HepG2 (cell line): ENCODE data around the gene SLC7A10. TPM values are rescaled to one million over a fixed set of nuclear protein-coding genes. Genes with fewer than 3 reads are reported as not detected.

Source experiments
- ATF7-NPFF ChIP-seq: sonication (generic); formaldehyde crosslinking; IDR thresholded peaks from 2 replicates; pipeline ENCODE4 v1.8.1; 2023; ENCODE audit warnings: mild to moderate bottlenecking, low read depth, missing genetic modification reagents, moderate library complexity
- EEA1 ChIP-seq: sonication (generic); formaldehyde crosslinking; IDR thresholded peaks from 2 replicates; pipeline ENCODE4 v1.5.1; 2020; ENCODE audit warnings: mild to moderate bottlenecking, missing genetic modification reagents, borderline replicate concordance
- EHMT2 ChIP-seq: fragments of 200-600 bp; sonication (generic); IDR thresholded peaks from 2 replicates; pipeline ENCODE4 v1.7.0; 2017; ENCODE audit warnings: antibody characterized with exemption, low read depth, low read length, borderline replicate concordance
- FOXO4 ChIP-seq: sonication (generic); formaldehyde crosslinking; conservative IDR thresholded peaks from 2 replicates; pipeline ENCODE4 v1.8.1; 2023; ENCODE audit warnings: missing genetic modification reagents
- MXD3 ChIP-seq: IDR thresholded peaks from 2 replicates; pipeline ENCODE4 v1.6.1; 2016; ENCODE audit warnings: mild to moderate bottlenecking, missing biosample characterization, missing genetic modification reagents
- PREB ChIP-seq: sonication (generic); formaldehyde crosslinking; IDR thresholded peaks from 2 replicates; pipeline ENCODE4 v1.4.0; 2020; ENCODE audit warnings: missing genetic modification reagents
- ZMYM2 ChIP-seq: sonication (generic); formaldehyde crosslinking; IDR thresholded peaks from 2 replicates; pipeline ENCODE4 v1.8.0; 2022; ENCODE audit warnings: mild to moderate bottlenecking, missing genetic modification reagents
- ZNF274 ChIP-seq: sonication (generic); formaldehyde crosslinking; IDR thresholded peaks from 2 replicates; pipeline ENCODE4 v1.5.1; 2020; ENCODE audit warnings: mild to moderate bottlenecking, missing genetic modification reagents
- ZNF550 ChIP-seq: sonication (generic); formaldehyde crosslinking; IDR thresholded peaks from 2 replicates; pipeline ENCODE4 v1.4.0; 2020; ENCODE audit warnings: mild to moderate bottlenecking, missing genetic modification reagents, borderline replicate concordance
- ZNF557 ChIP-seq: sonication (generic); formaldehyde crosslinking; IDR thresholded peaks from 2 replicates; pipeline ENCODE4 v1.4.0; 2020; ENCODE audit warnings: missing genetic modification reagents
- ZNF788 ChIP-seq: sonication (generic); formaldehyde crosslinking; IDR thresholded peaks from 2 replicates; pipeline ENCODE4 v1.5.0; 2020; ENCODE audit warnings: mild to moderate bottlenecking, missing genetic modification reagents, borderline replicate concordance
- ZNF883 ChIP-seq: sonication (generic); formaldehyde crosslinking; IDR thresholded peaks from 2 replicates; pipeline ENCODE4 v1.5.1; 2020; ENCODE audit warnings: mild to moderate bottlenecking, missing genetic modification reagents; ENCODE audit errors: not compliant biosample characterization
- polyA plus RNA-seq, 8 experiments: library from polyadenylated mRNA; depleted of rRNA in 3 of 8; stranded (reverse) in 7 of 8; unstranded in 1 of 8; fragments of >200 nt; fragmentation: Illumina TruSeq in 4 of 8; extraction: Trizol in 4 of 8; gene quantifications; 2 replicates each; pipeline versions ENCODE4 v1.2.1 to v1.2.3, GENCODE V29; 2011 to 2016; ENCODE audit warnings: low read depth in 4 of 8, missing spikeins in 1 of 8, mixed read lengths in 1 of 8; ENCODE audit not compliant: insufficient read depth in 1 of 8
- total RNA-seq, 5 experiments: library from RNA; depleted of rRNA; stranded (reverse); fragments of >200 nt; fragmentation: Illumina TruSeq; extraction: Trizol; gene quantifications; 2 replicates each; pipeline ENCODE4 v1.2.3, GENCODE V29; 2016; ENCODE audit warnings: low read depth in 1 of 5
- TF ChIP-seq, protein P1 (sequence below): sonication (generic); formaldehyde crosslinking; IDR thresholded peaks from 2 replicates; pipeline ENCODE4 v1.4.0; 2020; ENCODE audit warnings: missing genetic modification reagents
- TF ChIP-seq, protein P2 (sequence below): sonication (generic); formaldehyde crosslinking; IDR thresholded peaks from 2 replicates; pipeline ENCODE4 v1.5.1; 2020; ENCODE audit warnings: missing genetic modification reagents, mild to moderate bottlenecking, borderline replicate concordance
- TF ChIP-seq, protein P3 (sequence below): sonication (generic); formaldehyde crosslinking; conservative IDR thresholded peaks from 2 replicates; pipeline ENCODE4 v1.4.0; 2020; ENCODE audit warnings: mild to moderate bottlenecking, missing genetic modification reagents, moderate library complexity
- TF ChIP-seq, protein P4 (sequence below): IDR thresholded peaks from 2 replicates; pipeline ENCODE4 v1.6.1; 2016; ENCODE audit warnings: low read depth, control low read depth

Gene SLC7A10
- total and polyA plus RNA-seq, 2 of the 13 experiments (the other 11 are each of a cell fraction or from before 2014, with no cell fraction given), result 1.1 to 2.2 TPM

DNA sequence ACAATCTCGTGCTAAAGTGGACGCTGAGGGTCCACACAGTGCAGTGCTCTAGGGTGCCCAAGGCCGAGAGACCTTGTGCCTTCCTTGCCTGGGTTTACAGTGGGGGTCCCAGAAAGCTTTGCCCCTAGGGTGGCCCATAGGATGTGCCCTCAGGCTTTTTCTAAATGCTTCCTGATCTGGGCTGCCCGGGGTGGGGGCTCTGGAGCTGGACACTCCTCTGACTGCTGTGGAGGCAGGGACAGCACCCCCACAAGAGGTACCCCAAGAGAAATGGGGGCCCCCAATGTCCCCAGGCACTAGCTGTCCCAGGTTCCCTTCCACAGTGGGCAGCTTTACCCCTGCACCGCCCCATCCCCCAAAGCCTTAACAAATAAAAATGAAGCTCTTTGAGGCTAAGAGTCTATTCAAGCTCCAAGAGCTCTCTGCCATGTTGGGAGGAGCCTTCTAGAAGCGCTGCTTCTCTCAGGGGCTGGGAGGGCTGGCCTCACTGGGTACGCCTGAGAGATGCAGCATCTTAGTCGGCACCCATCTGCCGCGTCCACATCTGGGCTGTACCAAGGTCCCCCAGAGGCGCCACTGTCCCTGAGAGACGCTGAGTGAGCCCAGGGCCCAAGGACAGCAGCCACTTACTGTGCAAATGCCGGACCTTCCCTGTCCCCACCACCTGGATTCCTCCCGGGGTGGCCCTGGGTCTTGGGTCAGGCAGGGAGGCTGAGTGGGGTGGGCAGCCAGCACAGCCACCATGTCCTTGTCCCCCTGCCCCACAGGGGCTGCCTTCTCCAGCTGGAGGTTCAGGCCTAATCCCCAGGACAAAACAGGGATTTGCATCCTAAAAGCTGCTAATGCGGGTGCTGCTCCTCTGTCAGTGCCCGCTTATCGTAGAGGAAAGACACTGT is 49.3 kb upstream of the SLC7A10 start (continued):
- TF ChIP-seq ZNF550 (CRISPR knock-in tag) (0 out of 2 replicates have a peak, but pooled peaks have one; percentile 18), ZNF883 (CRISPR knock-in tag) (no peak), EEA1 (no peak), ZNF788 (0 out of 2 replicates have a peak, but pooled peaks have one; percentile 16), ZNF274 (CRISPR knock-in tag) (no peak), PREB (no peak), ZMYM2 (CRISPR knock-in tag) (no peak), ATF7-NPFF (CRISPR knock-in tag) (peak; percentile 30; the same call in 1 of the 2 replicates), MXD3 (CRISPR knock-in tag) (0 out of 2 replicates have a peak, but pooled peaks have one; percentile 16), ZNF557 (no peak), FOXO4 (no peak), EHMT2 (no peak)
- TF ChIP-seq, protein P1, sequence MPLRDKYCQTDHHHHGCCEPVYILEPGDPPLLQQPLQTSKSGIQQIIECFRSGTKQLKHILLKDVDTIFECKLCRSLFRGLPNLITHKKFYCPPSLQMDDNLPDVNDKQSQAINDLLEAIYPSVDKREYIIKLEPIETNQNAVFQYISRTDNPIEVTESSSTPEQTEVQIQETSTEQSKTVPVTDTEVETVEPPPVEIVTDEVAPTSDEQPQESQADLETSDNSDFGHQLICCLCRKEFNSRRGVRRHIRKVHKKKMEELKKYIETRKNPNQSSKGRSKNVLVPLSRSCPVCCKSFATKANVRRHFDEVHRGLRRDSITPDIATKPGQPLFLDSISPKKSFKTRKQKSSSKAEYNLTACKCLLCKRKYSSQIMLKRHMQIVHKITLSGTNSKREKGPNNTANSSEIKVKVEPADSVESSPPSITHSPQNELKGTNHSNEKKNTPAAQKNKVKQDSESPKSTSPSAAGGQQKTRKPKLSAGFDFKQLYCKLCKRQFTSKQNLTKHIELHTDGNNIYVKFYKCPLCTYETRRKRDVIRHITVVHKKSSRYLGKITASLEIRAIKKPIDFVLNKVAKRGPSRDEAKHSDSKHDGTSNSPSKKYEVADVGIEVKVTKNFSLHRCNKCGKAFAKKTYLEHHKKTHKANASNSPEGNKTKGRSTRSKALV, result no peak
- TF ChIP-seq, protein P2, sequence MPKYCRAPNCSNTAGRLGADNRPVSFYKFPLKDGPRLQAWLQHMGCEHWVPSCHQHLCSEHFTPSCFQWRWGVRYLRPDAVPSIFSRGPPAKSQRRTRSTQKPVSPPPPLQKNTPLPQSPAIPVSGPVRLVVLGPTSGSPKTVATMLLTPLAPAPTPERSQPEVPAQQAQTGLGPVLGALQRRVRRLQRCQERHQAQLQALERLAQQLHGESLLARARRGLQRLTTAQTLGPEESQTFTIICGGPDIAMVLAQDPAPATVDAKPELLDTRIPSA (CRISPR knock-in tag), result no peak
- TF ChIP-seq, protein P3, sequence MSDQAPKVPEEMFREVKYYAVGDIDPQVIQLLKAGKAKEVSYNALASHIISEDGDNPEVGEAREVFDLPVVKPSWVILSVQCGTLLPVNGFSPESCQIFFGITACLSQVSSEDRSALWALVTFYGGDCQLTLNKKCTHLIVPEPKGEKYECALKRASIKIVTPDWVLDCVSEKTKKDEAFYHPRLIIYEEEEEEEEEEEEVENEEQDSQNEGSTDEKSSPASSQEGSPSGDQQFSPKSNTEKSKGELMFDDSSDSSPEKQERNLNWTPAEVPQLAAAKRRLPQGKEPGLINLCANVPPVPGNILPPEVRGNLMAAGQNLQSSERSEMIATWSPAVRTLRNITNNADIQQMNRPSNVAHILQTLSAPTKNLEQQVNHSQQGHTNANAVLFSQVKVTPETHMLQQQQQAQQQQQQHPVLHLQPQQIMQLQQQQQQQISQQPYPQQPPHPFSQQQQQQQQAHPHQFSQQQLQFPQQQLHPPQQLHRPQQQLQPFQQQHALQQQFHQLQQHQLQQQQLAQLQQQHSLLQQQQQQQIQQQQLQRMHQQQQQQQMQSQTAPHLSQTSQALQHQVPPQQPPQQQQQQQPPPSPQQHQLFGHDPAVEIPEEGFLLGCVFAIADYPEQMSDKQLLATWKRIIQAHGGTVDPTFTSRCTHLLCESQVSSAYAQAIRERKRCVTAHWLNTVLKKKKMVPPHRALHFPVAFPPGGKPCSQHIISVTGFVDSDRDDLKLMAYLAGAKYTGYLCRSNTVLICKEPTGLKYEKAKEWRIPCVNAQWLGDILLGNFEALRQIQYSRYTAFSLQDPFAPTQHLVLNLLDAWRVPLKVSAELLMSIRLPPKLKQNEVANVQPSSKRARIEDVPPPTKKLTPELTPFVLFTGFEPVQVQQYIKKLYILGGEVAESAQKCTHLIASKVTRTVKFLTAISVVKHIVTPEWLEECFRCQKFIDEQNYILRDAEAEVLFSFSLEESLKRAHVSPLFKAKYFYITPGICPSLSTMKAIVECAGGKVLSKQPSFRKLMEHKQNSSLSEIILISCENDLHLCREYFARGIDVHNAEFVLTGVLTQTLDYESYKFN (CRISPR knock-in tag), result 0 out of 2 replicates have a peak, but pooled peaks have one; percentile 3
- TF ChIP-seq, protein P4, sequence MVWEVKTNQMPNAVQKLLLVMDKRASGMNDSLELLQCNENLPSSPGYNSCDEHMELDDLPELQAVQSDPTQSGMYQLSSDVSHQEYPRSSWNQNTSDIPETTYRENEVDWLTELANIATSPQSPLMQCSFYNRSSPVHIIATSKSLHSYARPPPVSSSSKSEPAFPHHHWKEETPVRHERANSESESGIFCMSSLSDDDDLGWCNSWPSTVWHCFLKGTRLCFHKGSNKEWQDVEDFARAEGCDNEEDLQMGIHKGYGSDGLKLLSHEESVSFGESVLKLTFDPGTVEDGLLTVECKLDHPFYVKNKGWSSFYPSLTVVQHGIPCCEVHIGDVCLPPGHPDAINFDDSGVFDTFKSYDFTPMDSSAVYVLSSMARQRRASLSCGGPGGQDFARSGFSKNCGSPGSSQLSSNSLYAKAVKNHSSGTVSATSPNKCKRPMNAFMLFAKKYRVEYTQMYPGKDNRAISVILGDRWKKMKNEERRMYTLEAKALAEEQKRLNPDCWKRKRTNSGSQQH, result no peak
